HL-60 (cell line): ENCODE results near the gene ADAM15.

Experiments used
- DNase-seq, 2 experiments: peaks; one replicate each; pipeline ENCODE4 v3.0.0-alpha.2; 2010 to 2020; ENCODE audit warnings: low read depth in 1 of 2, low spot score in 1 of 2
- H3K27ac ChIP-seq: fragments of 250-450 bp; sonication (Bioruptor Pico); replicated peaks from 2 replicates; pipeline ENCODE4 v1.5.1; 2020; ENCODE audit warnings: mild to moderate bottlenecking, moderate library complexity
- H3K27me3 ChIP-seq: fragments of 250-450 bp; sonication (Bioruptor Pico); 2 replicates; pipeline ENCODE4 v1.5.1; 2021; ENCODE audit warnings: mild to moderate bottlenecking, moderate library complexity; ENCODE audit not compliant: insufficient read depth, poor library complexity, severe bottlenecking
- H3K4me3 ChIP-seq: replicated peaks from 2 replicates; pipeline ENCODE4 v1.5.1; 2011; ENCODE audit warnings: mild to moderate bottlenecking, control low read depth, low read length; ENCODE audit not compliant: insufficient read depth
- GABPA ChIP-seq: IDR thresholded peaks from 2 replicates; pipeline ENCODE4 v1.6.1; 2012; ENCODE audit warnings: low read depth
- POLR2AphosphoS5 ChIP-seq: IDR thresholded peaks from 2 replicates; pipeline ENCODE4 v1.6.1; 2012; ENCODE audit warnings: low read depth
- SPI1 ChIP-seq: IDR thresholded peaks from 2 replicates; pipeline ENCODE4 v1.6.1; 2012; ENCODE audit warnings: low read depth, mild to moderate bottlenecking, borderline replicate concordance
- TF ChIP-seq, protein P1 (sequence below): IDR thresholded peaks from 2 replicates; pipeline ENCODE4 v1.6.1; 2012; ENCODE audit warnings: low read depth; ENCODE audit not compliant: insufficient replicate concordance
- TF ChIP-seq, protein P2 (sequence below): IDR thresholded peaks from one replicate; pipeline ENCODE4 v1.5.1; 2011; ENCODE audit warnings: low read length, control low read depth, inconsistent platforms; ENCODE audit not compliant: insufficient read depth

ADAM15 gene

DNA sequence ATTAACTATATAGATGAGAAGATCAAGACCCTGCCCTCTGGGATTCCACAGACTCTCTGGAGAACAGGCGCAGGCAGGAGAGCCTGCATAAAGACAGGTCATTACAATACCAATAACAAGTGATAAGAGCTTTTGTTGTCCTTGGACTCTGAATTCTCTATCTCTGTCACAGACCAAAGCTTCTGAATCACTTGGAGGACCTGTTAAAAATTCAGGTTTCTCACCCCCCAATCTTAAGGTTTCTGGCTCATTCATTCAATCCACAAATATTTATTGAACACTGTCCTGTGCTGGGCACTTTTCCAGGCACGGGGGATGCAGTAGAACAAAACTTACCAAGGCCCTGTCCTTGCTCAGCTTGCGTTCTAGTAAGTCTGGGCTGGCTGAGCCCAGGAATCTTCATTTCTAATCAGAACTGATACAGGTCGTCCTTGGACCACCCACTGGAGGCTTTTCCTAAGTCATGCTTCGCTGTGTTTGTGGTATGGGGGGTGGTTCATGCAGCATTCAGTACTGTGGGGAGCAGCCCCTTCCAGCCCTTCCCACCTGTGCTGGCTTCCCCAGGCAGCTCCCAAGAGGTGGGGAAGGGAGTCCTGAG, 13.8 kb downstream of the ADAM15 start:
- no peaks in the 10 kb centered on the region for H3K27me3 ChIP-seq
- TF ChIP-seq, protein P1, sequence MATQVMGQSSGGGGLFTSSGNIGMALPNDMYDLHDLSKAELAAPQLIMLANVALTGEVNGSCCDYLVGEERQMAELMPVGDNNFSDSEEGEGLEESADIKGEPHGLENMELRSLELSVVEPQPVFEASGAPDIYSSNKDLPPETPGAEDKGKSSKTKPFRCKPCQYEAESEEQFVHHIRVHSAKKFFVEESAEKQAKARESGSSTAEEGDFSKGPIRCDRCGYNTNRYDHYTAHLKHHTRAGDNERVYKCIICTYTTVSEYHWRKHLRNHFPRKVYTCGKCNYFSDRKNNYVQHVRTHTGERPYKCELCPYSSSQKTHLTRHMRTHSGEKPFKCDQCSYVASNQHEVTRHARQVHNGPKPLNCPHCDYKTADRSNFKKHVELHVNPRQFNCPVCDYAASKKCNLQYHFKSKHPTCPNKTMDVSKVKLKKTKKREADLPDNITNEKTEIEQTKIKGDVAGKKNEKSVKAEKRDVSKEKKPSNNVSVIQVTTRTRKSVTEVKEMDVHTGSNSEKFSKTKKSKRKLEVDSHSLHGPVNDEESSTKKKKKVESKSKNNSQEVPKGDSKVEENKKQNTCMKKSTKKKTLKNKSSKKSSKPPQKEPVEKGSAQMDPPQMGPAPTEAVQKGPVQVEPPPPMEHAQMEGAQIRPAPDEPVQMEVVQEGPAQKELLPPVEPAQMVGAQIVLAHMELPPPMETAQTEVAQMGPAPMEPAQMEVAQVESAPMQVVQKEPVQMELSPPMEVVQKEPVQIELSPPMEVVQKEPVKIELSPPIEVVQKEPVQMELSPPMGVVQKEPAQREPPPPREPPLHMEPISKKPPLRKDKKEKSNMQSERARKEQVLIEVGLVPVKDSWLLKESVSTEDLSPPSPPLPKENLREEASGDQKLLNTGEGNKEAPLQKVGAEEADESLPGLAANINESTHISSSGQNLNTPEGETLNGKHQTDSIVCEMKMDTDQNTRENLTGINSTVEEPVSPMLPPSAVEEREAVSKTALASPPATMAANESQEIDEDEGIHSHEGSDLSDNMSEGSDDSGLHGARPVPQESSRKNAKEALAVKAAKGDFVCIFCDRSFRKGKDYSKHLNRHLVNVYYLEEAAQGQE, result no peak
- H3K4me3 ChIP-seq, result no peak overlapping the region
- no peak for DNase-seq
- H3K27ac ChIP-seq, result no peak overlapping the region

DNA sequence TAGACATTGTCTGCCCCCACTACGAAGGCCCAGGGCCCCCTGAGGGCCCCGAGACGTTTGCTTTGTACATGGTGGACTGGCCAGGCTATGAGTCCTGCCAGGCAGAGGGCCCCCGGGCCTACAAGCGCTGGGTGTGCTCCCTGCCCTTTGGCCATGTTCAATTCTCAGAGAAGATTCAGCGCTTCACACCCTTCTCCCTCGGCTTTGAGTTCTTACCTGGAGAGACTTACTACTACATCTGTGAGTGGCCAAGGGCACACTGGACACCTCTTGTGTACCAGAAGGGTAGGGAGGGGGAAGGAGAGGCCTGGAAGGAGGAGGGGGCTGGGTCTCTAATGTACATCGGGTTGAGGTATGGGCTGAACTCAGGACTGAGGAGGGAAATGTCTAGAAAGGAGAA, 15.7 kb downstream of the ADAM15 start:
- Histone ChIP-seq H3K4me3 (no peak overlapping the region), H3K27ac (no peak overlapping the region), H3K27me3 (no peaks in the 10 kb centered on the region)
- TF ChIP-seq GABPA, result no peak
- no peak for DNase-seq

DNA sequence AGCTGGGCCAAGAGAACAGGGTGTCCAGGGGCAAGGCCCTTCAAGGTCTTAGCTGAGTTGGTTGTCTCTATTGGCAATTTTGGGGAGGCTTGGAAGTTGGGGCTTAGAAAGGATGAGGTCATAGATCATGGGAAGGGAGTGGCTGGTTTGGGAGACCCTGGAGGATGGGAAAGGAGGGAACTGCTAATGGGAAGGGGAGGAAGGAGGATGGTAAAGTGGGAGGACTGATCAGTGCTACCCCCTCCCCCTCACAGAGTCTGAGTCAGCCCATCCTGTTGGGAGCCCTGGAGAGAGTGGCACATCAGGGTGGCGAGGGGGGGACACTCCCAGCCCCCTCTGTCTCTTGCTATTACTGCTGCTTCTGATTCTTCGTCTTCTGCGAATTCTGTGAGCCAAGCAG, 17.5 kb downstream of the ADAM15 start:
- TF ChIP-seq, protein P1, result no peak
- TF ChIP-seq, protein P2, sequence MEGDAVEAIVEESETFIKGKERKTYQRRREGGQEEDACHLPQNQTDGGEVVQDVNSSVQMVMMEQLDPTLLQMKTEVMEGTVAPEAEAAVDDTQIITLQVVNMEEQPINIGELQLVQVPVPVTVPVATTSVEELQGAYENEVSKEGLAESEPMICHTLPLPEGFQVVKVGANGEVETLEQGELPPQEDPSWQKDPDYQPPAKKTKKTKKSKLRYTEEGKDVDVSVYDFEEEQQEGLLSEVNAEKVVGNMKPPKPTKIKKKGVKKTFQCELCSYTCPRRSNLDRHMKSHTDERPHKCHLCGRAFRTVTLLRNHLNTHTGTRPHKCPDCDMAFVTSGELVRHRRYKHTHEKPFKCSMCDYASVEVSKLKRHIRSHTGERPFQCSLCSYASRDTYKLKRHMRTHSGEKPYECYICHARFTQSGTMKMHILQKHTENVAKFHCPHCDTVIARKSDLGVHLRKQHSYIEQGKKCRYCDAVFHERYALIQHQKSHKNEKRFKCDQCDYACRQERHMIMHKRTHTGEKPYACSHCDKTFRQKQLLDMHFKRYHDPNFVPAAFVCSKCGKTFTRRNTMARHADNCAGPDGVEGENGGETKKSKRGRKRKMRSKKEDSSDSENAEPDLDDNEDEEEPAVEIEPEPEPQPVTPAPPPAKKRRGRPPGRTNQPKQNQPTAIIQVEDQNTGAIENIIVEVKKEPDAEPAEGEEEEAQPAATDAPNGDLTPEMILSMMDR, result no peak
- no peak for TF ChIP-seq POLR2AphosphoS5
- no peak for TF ChIP-seq SPI1
- TF ChIP-seq GABPA, result no peak
- no peak for DNase-seq
- Histone ChIP-seq H3K27me3 (peaks cover 2% of the 10 kb centered on the region), H3K4me3 (no peak overlapping the region), H3K27ac (no peak overlapping the region)

DNA sequence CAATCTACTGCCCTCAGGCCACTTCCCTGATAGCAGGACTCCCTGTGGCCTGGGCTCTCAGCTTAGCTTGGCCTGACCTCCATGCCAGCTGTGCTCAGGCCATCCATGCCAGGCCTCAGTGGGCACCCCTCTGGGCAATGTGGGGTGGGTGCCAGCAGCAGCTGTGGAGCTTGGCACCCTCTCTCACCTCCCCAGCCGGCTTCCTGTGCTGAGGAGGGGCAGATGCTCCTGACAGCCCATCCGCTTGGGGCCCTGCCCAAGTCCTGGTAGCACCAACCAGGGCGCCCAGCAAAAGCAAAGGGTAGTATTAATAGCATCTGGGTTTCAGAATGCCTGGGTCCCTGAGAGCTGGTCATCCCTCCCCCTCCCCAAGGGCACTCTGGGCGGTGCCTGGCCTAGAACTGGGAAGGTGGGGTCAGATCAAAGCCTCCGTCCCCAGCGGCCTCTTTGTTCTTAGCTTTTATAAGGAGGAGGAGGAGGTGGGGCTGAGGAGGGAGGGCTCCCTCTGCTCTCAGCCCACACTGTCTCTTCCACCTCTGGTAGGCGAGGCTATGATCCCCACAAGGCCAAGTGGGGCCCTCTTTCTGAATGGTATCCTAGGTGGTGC, 18.5 kb downstream of the ADAM15 start:
- TF ChIP-seq, protein P1, result no peak
- TF ChIP-seq POLR2AphosphoS5 (no peak), SPI1 (no peak), GABPA (no peak)
- TF ChIP-seq, protein P2, result no peak
- peaks cover 2% of the 10 kb centered on the region for H3K27me3 ChIP-seq
- no peak for DNase-seq
- H3K27ac ChIP-seq, result no peak overlapping the region
- H3K4me3 ChIP-seq, result no peak overlapping the region
